HUES48 (cell line): ENCODE results near the gene MEP1A.

Experiments
- H3K27ac ChIP-seq: one replicate; pipeline ENCODE4 v1.7.0; 2013; ENCODE audit warnings: low read depth, low read length, inconsistent platforms
- H3K27me3 ChIP-seq: 2 replicates; pipeline ENCODE4 v1.6.1; 2013; ENCODE audit warnings: mild to moderate bottlenecking, low read length; ENCODE audit not compliant: control insufficient read depth, insufficient read depth
- H3K36me3 ChIP-seq: 2 replicates; pipeline ENCODE4 v1.6.1; 2013; ENCODE audit warnings: low read length; ENCODE audit not compliant: control insufficient read depth, insufficient read depth
- H3K4me1 ChIP-seq: 2 replicates; pipeline ENCODE4 v1.6.1; 2013; ENCODE audit warnings: mild to moderate bottlenecking, low read length; ENCODE audit not compliant: control insufficient read depth, insufficient read depth
- H3K4me3 ChIP-seq: 2 replicates; pipeline ENCODE4 v1.5.1; 2013; ENCODE audit warnings: mild to moderate bottlenecking, low read depth, low read length
- H3K9ac ChIP-seq: 2 replicates; pipeline ENCODE4 v1.6.1; 2013; ENCODE audit warnings: mild to moderate bottlenecking, low read depth, low read length, moderate library complexity
- H3K9me3 ChIP-seq: 2 replicates; pipeline ENCODE4 v1.6.1; 2013; ENCODE audit warnings: low read length; ENCODE audit not compliant: control insufficient read depth, insufficient read depth

Gene MEP1A

GRCh38 chr6:46867411-46867810, 74.2 kb downstream of the MEP1A start:
- H3K9ac ChIP-seq, result no peak overlapping the region
- H3K4me3 ChIP-seq, result no peak overlapping the region
- peaks cover 9% of the 10 kb centered on the region for H3K4me1 ChIP-seq
- no peak overlapping the region for H3K27ac ChIP-seq
- H3K9me3 ChIP-seq, result no peaks in the 10 kb centered on the region
- no peaks in the 10 kb centered on the region for H3K27me3 ChIP-seq
- H3K36me3 ChIP-seq, result no peaks in the 10 kb centered on the region

DNA sequence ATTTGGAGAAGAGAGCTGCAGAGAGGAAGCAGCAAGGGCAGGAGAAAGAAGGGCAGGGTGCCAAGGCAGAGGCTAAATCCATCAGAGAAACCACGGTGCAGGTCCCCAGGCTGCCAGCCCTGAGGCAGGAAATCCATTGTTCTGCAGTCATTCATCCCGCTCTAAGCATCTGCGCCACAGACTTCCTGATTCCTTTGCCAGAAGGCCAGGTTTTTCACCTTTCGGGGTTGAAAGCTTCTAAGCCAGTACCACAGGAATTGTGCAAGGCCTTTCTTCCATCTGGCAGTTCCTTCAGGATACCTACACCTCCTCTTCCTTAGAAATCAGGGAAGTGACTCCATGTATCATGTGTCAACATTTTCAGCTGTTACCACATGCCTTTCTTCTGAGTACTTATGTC, 82.9 kb downstream of the MEP1A start:
- Histone ChIP-seq H3K36me3 (no peaks in the 10 kb centered on the region), H3K27ac (no peak overlapping the region)

DNA sequence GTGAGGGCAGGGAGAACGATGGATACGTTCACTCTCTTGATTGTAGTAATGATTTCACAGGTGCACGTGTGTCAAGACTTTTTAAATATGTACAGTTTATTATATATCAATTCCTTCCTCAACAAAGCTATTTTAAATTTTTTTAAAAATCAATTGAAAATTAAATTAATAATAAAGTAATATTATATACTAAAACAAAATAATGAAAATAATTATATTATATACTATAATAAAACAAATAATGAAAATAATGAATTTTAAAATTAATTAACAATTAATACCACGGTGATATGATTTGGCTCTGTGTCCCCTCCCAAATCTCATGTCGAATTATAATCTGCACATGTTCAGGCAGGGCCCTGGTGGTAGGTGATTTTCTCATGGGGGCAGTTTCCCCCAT, 85.8 kb downstream of the MEP1A start:
- Histone ChIP-seq H3K4me3 (no peak overlapping the region), H3K27me3 (no peaks in the 10 kb centered on the region), H3K9ac (no peak overlapping the region), H3K4me1 (peaks cover 8% of the 10 kb centered on the region), H3K36me3 (no peaks in the 10 kb centered on the region), H3K27ac (no peak overlapping the region), H3K9me3 (no peaks in the 10 kb centered on the region)

More for the DNA sequence above, 82.9 kb downstream of the MEP1A start:
- Histone ChIP-seq H3K9ac (no peak overlapping the region), H3K9me3 (no peaks in the 10 kb centered on the region), H3K4me3 (no peak overlapping the region), H3K27me3 (no peaks in the 10 kb centered on the region), H3K4me1 (peaks cover 8% of the 10 kb centered on the region)

DNA sequence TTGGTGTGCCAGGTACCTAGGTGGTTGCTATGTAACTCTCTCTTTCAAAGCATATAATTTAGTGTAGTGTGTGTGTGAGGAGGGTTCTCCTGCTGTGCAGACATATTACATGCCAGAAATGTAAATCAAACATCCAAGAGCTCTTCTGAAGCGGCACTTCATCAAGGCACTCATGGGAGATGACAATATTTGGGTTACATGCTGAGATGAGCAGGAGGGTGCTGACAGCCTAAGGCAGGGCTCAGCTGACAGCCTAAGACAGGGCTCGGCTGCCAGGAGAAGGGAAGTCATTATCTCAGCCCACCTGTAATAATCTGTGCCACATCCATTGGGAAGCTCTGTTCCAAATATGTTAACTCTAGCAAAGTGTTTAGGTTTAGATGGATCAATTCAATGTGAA, 89.5 kb downstream of the MEP1A start:
- Histone ChIP-seq H3K4me3 (no peak overlapping the region), H3K27me3 (no peaks in the 10 kb centered on the region), H3K9me3 (no peaks in the 10 kb centered on the region), H3K9ac (no peak overlapping the region), H3K36me3 (no peaks in the 10 kb centered on the region), H3K4me1 (no peaks in the 10 kb centered on the region), H3K27ac (no peak overlapping the region)

GRCh38 chr6:46888031-46888430, 94.8 kb downstream of the MEP1A start:
- Histone ChIP-seq H3K4me1 (no peaks in the 10 kb centered on the region), H3K36me3 (no peaks in the 10 kb centered on the region), H3K27me3 (no peaks in the 10 kb centered on the region), H3K9me3 (no peaks in the 10 kb centered on the region), H3K4me3 (no peak overlapping the region), H3K9ac (no peak overlapping the region), H3K27ac (no peak overlapping the region)

DNA sequence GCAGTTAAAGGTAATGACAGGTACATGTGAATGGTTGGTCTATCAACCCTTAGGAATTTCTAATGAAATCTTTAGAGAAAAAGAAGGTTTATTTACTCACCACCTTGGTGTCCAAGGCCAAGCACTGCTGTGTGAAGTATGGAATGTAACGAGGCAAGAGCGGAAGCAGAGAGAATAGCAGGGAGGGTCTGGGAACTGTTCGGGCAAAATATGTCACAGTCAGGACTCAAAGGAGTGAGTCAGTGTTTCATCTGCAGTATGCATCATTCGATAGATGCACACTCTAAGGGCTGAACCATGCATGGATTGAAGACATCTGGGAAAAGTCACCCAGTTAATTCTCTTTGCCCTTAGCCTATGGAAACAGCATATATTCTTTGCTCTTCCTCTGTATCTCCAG, 95.4 kb downstream of the MEP1A start:
- Histone ChIP-seq H3K9ac (no peak overlapping the region), H3K4me3 (no peak overlapping the region), H3K27me3 (no peaks in the 10 kb centered on the region), H3K36me3 (no peaks in the 10 kb centered on the region), H3K9me3 (no peaks in the 10 kb centered on the region), H3K4me1 (no peaks in the 10 kb centered on the region), H3K27ac (no peak overlapping the region)
